K562 (cell line): Measurements from ENCODE around the gene SMIM29. TPM values are rescaled to one million over a fixed set of nuclear protein-coding genes. Genes with fewer than 3 reads are reported as not detected.

Experiments
- CTCFL ChIP-seq: IDR thresholded peaks from 2 replicates; pipeline ENCODE4 v1.6.1; 2011; ENCODE audit warnings: borderline replicate concordance, low read depth, mild to moderate bottlenecking, moderate library complexity, low read length; ENCODE audit not compliant: insufficient read depth, poor library complexity, severe bottlenecking
- ELF2 ChIP-seq: fragments of 250-450 bp; sonication (Bioruptor Pico); IDR thresholded peaks from 2 replicates; pipeline ENCODE4 v1.5.0; 2021; ENCODE audit warnings: mild to moderate bottlenecking
- EP400 ChIP-seq: fragments of 450-650 bp; IDR thresholded peaks from 2 replicates; pipeline ENCODE4 v1.6.1; 2017; ENCODE audit warnings: antibody characterized with exemption, mild to moderate bottlenecking, moderate library complexity
- FOXK2 ChIP-seq, 2 experiments: fragments of 450-650 bp; IDR thresholded peaks in 1 of 2; conservative IDR thresholded peaks in 1 of 2; 2 replicates each; pipeline ENCODE4 v1.6.1; 2016; ENCODE audit warnings: low read depth in 2 of 2, mild to moderate bottlenecking in 1 of 2
- KAT7 ChIP-seq: sonication (generic); formaldehyde crosslinking; IDR thresholded peaks from 2 replicates; pipeline ENCODE4 v1.8.0; 2022; ENCODE audit warnings: missing genetic modification reagents, mild to moderate bottlenecking, borderline replicate concordance
- LARP7 ChIP-seq: fragments of 450-650 bp; IDR thresholded peaks from 2 replicates; pipeline ENCODE4 v1.6.1; 2016
- MAZ ChIP-seq, 2 experiments: fragments of 450-650 bp in 1 of 2; sonication (generic) in 1 of 2; formaldehyde crosslinking; IDR thresholded peaks in 1 of 2; conservative IDR thresholded peaks in 1 of 2; 2 replicates each; pipeline versions ENCODE4 v1.4.0 to v1.5.0; 2020; ENCODE audit warnings: mild to moderate bottlenecking in 1 of 2, missing genetic modification reagents in 1 of 2
- MGA ChIP-seq: fragments of 450-650 bp; IDR thresholded peaks from 2 replicates; pipeline ENCODE4 v1.6.1; 2016; ENCODE audit warnings: mild to moderate bottlenecking, moderate library complexity
- NR3C1 ChIP-seq: sonication (generic); formaldehyde crosslinking; IDR thresholded peaks from 2 replicates; pipeline ENCODE4 v1.8.1; 2022; ENCODE audit warnings: missing genetic modification reagents
- POLR3A ChIP-seq: IDR thresholded peaks from 2 replicates; pipeline ENCODE4 v1.6.1; 2011; ENCODE audit warnings: borderline replicate concordance, mild to moderate bottlenecking, moderate library complexity; ENCODE audit not compliant: insufficient read length, insufficient read depth; ENCODE audit errors: extremely low read depth
- PPARD ChIP-seq: fragments of 250-450 bp; sonication (Bioruptor Pico); IDR thresholded peaks from 2 replicates; pipeline ENCODE4 v1.8.0; 2022; ENCODE audit warnings: inconsistent platforms, mild to moderate bottlenecking, moderate library complexity
- SRF ChIP-seq, 2 experiments: fragments of 250-450, 450-650 bp in 1 of 2; sonication (Bioruptor Pico) in 1 of 2; sonication (generic) in 1 of 2; formaldehyde crosslinking; IDR thresholded peaks; 2 replicates each; pipeline versions ENCODE4 v1.5.0 to v1.5.1; 2020 to 2022; ENCODE audit warnings: mild to moderate bottlenecking in 1 of 2, missing genetic modification reagents in 1 of 2
- polyA plus RNA-seq, 8 experiments: library from polyadenylated mRNA; depleted of rRNA in 4 of 8; stranded (reverse) in 5 of 8; unstranded in 3 of 8; fragments of >200 nt; fragmentation: Nextera tagmentation in 2 of 8; fragmentation: Illumina TruSeq in 1 of 8; extraction: Ambion mirVana in 2 of 8; extraction: Trizol in 1 of 8; gene quantifications; 2 replicates each; pipeline versions ENCODE4 v1.2.1 to v1.2.3, GENCODE V29; 2011 to 2014; ENCODE audit warnings: inconsistent platforms in 1 of 8, missing spikeins in 1 of 8
- total RNA-seq, 7 experiments: library from RNA; depleted of rRNA in 6 of 7; stranded (reverse); fragments of >200 nt in 6 of 7; fragmentation: Illumina TruSeq in 2 of 7; extraction: Trizol in 2 of 7; gene quantifications; 2 replicates each; pipeline versions ENCODE4 v1.2.1 to v1.2.3, GENCODE V29; 2011 to 2021; ENCODE audit warnings: low replicate concordance in 1 of 7

Gene SMIM29
- total and polyA plus RNA-seq, 9 of the 15 experiments (the other 6 are each of a cell fraction or from before 2014, with no cell fraction given): 6.5 to 36.7 (median 20.9) TPM

DNA sequence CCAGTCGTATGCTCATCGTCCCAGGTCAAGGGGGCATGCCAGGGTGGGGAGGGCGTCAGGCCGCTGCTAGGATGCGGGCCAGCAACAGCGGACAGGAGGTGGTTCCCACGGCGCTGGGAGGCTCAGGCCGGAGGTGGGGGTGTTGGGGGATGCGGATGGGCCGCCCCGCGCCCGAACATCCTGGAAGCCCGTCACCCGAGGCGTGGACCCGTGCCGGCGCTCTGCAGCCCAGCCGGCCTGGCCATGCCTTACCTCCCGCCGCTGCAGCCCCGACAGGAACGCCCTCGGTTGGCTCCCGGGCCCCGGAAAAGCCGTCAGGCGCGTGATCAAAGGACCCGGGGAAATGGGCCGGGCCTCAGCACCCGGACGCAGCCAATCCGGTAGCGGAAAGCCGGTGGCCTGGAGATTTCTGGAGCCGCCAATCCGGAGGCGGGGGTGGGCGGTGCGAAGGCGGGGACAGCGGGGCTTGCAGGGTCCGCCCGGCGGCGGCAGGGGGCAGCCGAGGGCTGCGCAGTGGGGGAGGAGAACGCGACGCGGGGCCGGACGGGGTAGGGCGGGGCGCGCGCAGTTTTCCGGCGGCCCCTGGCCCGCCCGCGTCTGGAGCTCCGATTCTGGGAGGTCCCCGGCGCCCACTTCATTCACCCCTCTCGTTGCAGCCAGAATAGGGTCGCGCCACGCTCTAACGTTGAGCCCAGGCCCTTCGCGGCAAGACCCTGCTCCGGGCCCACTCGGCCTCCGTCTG lies at the start of gene SMIM29 (continued):
- peak; percentile 76 for TF ChIP-seq CTCFL
- TF ChIP-seq MGA: peak; percentile 56
- TF ChIP-seq ELF2 (CRISPR knock-in tag): 0 out of 2 replicates have a peak, but pooled peaks have one; percentile 41
- no peak for TF ChIP-seq NR3C1 (CRISPR knock-in tag)
- TF ChIP-seq FOXK2 (conservative IDR thresholded peaks at IDR 0.05 in 1 of 2, IDR thresholded peaks at IDR 0.05 in 1 of 2; ENCODE audit: low read depth in 2 of 2): no peak
- peak; percentile 87 for TF ChIP-seq EP400
- TF ChIP-seq KAT7 (CRISPR knock-in tag): peak; percentile 15; the same call in 1 of the 2 replicates
- peak; percentile 88 to 92 for TF ChIP-seq MAZ (CRISPR knock-in tag; conservative IDR thresholded peaks at IDR 0.05 in 1 of 2, IDR thresholded peaks at IDR 0.05 in 1 of 2)
- peak in 1 of 2 experiments; percentile 69; a peak in 1 of 4 replicates for TF ChIP-seq SRF (CRISPR knock-in tag; IDR thresholded peaks at IDR 0.05)
- no peak for TF ChIP-seq PPARD (CRISPR knock-in tag)
- TF ChIP-seq POLR3A: no peak
- peak; percentile 96 for TF ChIP-seq LARP7
